Spleen (tissue), 11 donors: ENCODE measurements around the gene FBXO28. TPM values are rescaled to one million over a fixed set of nuclear protein-coding genes. Genes with fewer than 3 reads are reported as not detected.
A peak's percentile ranks its signal among the peaks of the same experiment; 100 is the strongest.

Experiments used
- DNase-seq: peaks from one replicate; pipeline ENCODE4 v3.0.0-alpha.2; 2020
- H3K27ac ChIP-seq, 8 donors: fragments of 200-600 bp; sonication (generic) in 7 of 8; 1 replicate in 4 of 8; 2 replicates in 4 of 8; pipeline versions ENCODE4 v1.5.0 to v1.8.0; 2016 to 2021; ENCODE audit warnings: inconsistent platforms in 4 of 8, mild to moderate bottlenecking in 4 of 8, moderate library complexity in 1 of 8
- H3K27me3 ChIP-seq, 7 donors: fragments of 200-600 bp; sonication (generic) in 6 of 7; replicated peaks in 1 of 7; 1 replicate in 4 of 7; 2 replicates in 3 of 7; pipeline versions ENCODE4 v1.5.0 to v1.8.0; 2016 to 2021; ENCODE audit warnings: inconsistent platforms in 3 of 7, mild to moderate bottlenecking in 1 of 7
- H3K36me3 ChIP-seq, 6 donors: fragments of 200-600 bp; sonication (generic) in 5 of 6; 1 replicate in 4 of 6; 2 replicates in 2 of 6; pipeline versions ENCODE4 v1.5.0 to v1.8.0; 2016 to 2021; ENCODE audit warnings: inconsistent platforms in 2 of 6
- H3K4me1 ChIP-seq, 6 donors: fragments of 200-600 bp; sonication (generic) in 5 of 6; 1 replicate in 3 of 6; 2 replicates in 3 of 6; pipeline versions ENCODE4 v1.5.0 to v1.8.0; 2016 to 2021; ENCODE audit warnings: inconsistent platforms in 3 of 6
- H3K4me3 ChIP-seq, 8 donors: fragments of 200-600 bp; sonication (generic) in 7 of 8; 1 replicate in 4 of 8; 2 replicates in 4 of 8; pipeline versions ENCODE4 v1.5.0 to v1.8.0; 2016 to 2021; ENCODE audit warnings: inconsistent platforms in 4 of 8, mild to moderate bottlenecking in 4 of 8, moderate library complexity in 2 of 8
- H3K9me3 ChIP-seq, 8 donors: fragments of 200-600 bp; sonication (generic) in 7 of 8; 1 replicate in 4 of 8; 2 replicates in 4 of 8; pipeline versions ENCODE4 v1.5.0 to v1.8.0; 2016 to 2021; ENCODE audit warnings: inconsistent platforms in 4 of 8
- CTCF ChIP-seq, 11 experiments: fragments of 200-600 bp in 7 of 11; fragments of 450-650 bp in 4 of 11; sonication (generic) in 4 of 11; IDR thresholded peaks in 8 of 11; conservative IDR thresholded peaks in 3 of 11; 1 replicate in 7 of 11; 2 replicates in 4 of 11; pipeline versions ENCODE4 v1.4.0 to v1.8.0; 2016 to 2021; ENCODE audit warnings: antibody characterized with exemption in 11 of 11, inconsistent platforms in 4 of 11, mild to moderate bottlenecking in 1 of 11
- POLR2A ChIP-seq, 3 donors: fragments of 450-650 bp; IDR thresholded peaks; one replicate each; pipeline ENCODE4 v1.5.1; 2017; ENCODE audit warnings: antibody characterized with exemption in 3 of 3, mild to moderate bottlenecking in 1 of 3
- POLR2AphosphoS5 ChIP-seq, 3 donors: sonication (generic); formaldehyde crosslinking; IDR thresholded peaks; one replicate each; pipeline ENCODE4 v1.5.1; 2017; ENCODE audit warnings: antibody characterized with exemption in 3 of 3
- WGBS, 5 donors: extraction: QIAGEN DNeasy Blood & Tissue Kit in 3 of 5; methylation state at CpG; one replicate each; pipeline versions ENCODE4 v1.1.5 to v1.1.7; 2013 to 2018; 5-methylcytosine and 5-hydroxymethylcytosine counted together
- intact Hi-C: fragments of 100-400 bp; cut with DNase I; formaldehyde crosslinking; loops from one replicate; pipeline ENCODE4 v1.15.0; 2023; ENCODE audit warnings: low total_unique reads
- polyA plus RNA-seq, 3 donors: library from polyadenylated mRNA; stranded (reverse); fragments of 200-250 nt; gene quantifications; one replicate each; pipeline ENCODE4 v1.2.1, GENCODE V29; 2013
- total RNA-seq, 7 donors: library from RNA; depleted of rRNA in 3 of 7; stranded (reverse); fragments of >200 nt in 3 of 7; fragmentation: NEBNext Ultra II Directional in 4 of 7; extraction: Animal tissue kit (Norgen Biotek cat#: 25700) in 4 of 7; gene quantifications; one replicate each; pipeline versions ENCODE4 v1.1.0 to v1.2.1, GENCODE V29; 2016 to 2021
- donor health status: healthy with polysubstance abuse.
- donor health status: DM: no; HTN: no; CAD: no; lungs with moderate emphysema.
- donor health status: DM: no; HTN: no; CAD: no.
- donor health status: Bipolar disorder and iron deficiency.
- donor health status: healthy.
- donor health status: DM: no; HTN: no; CAD: no.
- donor health status: DM: yes; HTN: yes; CAD: no.

FBXO28 gene
- total and polyA plus RNA-seq, 10 donors: 7.3 to 34.5 (median 25.9) TPM

GRCh38 chr1:224169718-224170270 is 55.9 kb downstream of the FBXO28 start:
- Histone ChIP-seq H3K9me3 (no peaks in the 10 kb centered on the region), H3K27ac (peak overlapping the region; percentile 51 to 86 (median 80)), H3K4me3 (no peak overlapping the region), H3K27me3 (no peaks in the 10 kb centered on the region), H3K4me1 (peaks cover 12 to 42% (median 28%) of the 10 kb centered on the region in 6 donors), H3K36me3 (no peaks in the 10 kb centered on the region)
- intact Hi-C loops: no loop called here
- WGBS, 5 donors: 67 to 81% (median 77%) methylated on average over 4 of the region's 4 CpGs
- TF ChIP-seq POLR2A (IDR thresholded peaks at IDR 0.05) (no peak), CTCF (IDR thresholded peaks at IDR 0.05 in 8 of 11, conservative IDR thresholded peaks at IDR 0.05 in 3 of 11) (no peak), POLR2AphosphoS5 (IDR thresholded peaks at IDR 0.05) (no peak)
- no peak for DNase-seq

DNA sequence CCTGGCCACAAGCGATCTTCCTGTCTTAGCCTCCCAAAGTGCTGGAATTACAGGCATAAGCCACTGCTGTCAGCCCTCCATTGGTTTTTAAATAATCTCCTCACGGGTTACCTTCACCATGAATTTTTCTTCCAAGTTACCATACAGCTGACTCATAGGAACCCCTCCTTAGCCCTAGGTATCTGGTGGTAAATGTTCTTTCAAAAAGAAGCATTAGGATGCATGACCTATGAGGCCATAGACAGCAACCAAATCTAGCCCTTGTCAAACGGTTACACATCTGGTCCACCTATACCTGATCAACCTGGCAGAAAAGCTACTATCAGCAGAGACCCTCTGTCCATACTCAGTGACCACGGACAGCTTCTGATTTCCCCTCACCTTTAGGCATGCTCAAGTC is 56.4 kb downstream of the FBXO28 start:
- Histone ChIP-seq H3K9me3 (no peaks in the 10 kb centered on the region), H3K4me3 (no peak overlapping the region), H3K36me3 (no peaks in the 10 kb centered on the region), H3K27ac (peak overlapping the region in 5 of 8 donors; percentile 77 to 86 (median 83)), H3K4me1 (peaks cover 12 to 45% (median 28%) of the 10 kb centered on the region in 6 donors), H3K27me3 (no peaks in the 10 kb centered on the region)
- DNase-seq: no peak
- WGBS, 5 donors: 86 to 94% (median 90%) methylated on average over 4 of the region's 4 CpGs
- intact Hi-C loops: no loop called here
- no peak for TF ChIP-seq POLR2A (IDR thresholded peaks at IDR 0.05)
- no peak for TF ChIP-seq POLR2AphosphoS5 (IDR thresholded peaks at IDR 0.05)
- no peak for TF ChIP-seq CTCF (IDR thresholded peaks at IDR 0.05 in 8 of 11, conservative IDR thresholded peaks at IDR 0.05 in 3 of 11)

DNA sequence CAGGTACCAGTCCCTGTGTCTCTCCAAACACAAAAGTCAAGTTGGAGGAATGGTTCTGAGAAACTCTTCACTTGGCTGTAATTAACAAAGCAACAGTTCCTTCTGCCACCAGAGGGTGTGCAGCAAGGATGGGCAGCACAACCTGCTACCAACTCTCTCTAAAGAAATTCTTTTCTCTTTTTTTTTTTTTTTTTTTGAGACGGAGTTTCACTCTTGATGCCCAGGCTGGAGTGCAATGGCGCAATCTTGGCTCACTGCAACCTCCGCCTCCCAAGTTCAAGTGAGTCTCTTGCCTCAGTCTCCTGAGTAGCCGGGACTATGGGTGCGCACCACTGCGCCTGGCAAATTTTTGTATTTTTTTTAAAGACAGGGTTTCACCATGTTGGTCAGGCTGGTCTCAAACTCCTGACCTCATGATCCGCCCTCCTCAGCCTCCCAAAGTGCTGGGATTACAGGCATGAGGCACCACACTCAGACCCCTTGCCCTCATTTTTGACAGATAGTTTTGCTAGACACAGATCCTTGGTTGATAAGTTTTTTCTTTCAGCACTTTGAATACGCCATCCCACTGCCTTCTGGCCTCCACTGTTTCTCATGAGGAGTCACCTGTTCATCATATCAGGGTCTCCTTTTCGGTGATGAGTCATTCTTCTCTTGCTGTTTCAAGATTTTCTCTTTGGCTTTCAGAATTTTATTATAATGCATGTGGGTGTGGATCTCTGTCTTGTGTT is 57.0 kb downstream of the FBXO28 start:
- 65 to 80% (median 74%) methylated on average over 9 of the region's 9 CpGs for WGBS, 5 donors
- Histone ChIP-seq H3K27ac (peak overlapping the region in 5 of 8 donors; percentile 77 to 86 (median 83)), H3K4me3 (no peak overlapping the region), H3K36me3 (no peaks in the 10 kb centered on the region), H3K27me3 (no peaks in the 10 kb centered on the region), H3K9me3 (no peaks in the 10 kb centered on the region), H3K4me1 (peaks cover 17 to 51% (median 28%) of the 10 kb centered on the region in 6 donors)
- intact Hi-C loops: no loop called here
- no peak for DNase-seq
- TF ChIP-seq CTCF (IDR thresholded peaks at IDR 0.05 in 8 of 11, conservative IDR thresholded peaks at IDR 0.05 in 3 of 11): peak in 10 of 11 experiments; percentile 9 to 49 (median 36)
- TF ChIP-seq POLR2AphosphoS5 (IDR thresholded peaks at IDR 0.05): no peak

DNA sequence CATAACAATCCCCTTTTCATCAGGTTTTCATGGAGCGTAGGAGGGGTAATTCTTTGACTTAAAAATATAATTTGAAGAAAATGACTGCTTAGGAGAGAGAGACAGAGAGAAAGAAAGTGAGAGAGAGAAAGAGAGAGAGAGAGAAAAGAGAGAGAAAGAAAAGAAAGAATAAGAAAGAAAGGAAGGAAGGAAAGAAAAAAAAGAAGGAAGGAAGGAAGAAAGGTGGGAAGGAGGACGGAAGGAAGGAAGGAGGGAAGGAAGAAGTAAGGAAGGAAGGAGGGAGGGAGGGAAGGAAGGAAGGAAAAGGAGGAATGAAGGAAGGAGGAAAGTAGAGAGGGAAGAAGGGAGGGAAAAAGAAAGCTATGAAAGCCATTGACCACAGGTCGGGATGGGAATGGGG is 58.3 kb downstream of the FBXO28 start:
- intact Hi-C loops: no loop called here
- TF ChIP-seq POLR2A (IDR thresholded peaks at IDR 0.05) (no peak), CTCF (IDR thresholded peaks at IDR 0.05 in 8 of 11, conservative IDR thresholded peaks at IDR 0.05 in 3 of 11) (no peak), POLR2AphosphoS5 (IDR thresholded peaks at IDR 0.05) (no peak)
- H3K27ac ChIP-seq: no peak overlapping the region
- DNase-seq: no peak
- H3K36me3 ChIP-seq: no peaks in the 10 kb centered on the region
- no peak overlapping the region for H3K4me3 ChIP-seq
- no peaks in the 10 kb centered on the region for H3K9me3 ChIP-seq
- H3K27me3 ChIP-seq: no peaks in the 10 kb centered on the region
- peaks cover 17 to 48% (median 28%) of the 10 kb centered on the region in 6 donors for H3K4me1 ChIP-seq
- 75 to 86% (median 80%) methylated on average over 3 of the region's 3 CpGs for WGBS, 5 donors
